Amniotic epithelial cell (primary cell): Measurements from ENCODE around the gene MFSD11.
"Not testable (repeated sequence)": the region's sequence is repeated elsewhere in the genome, so short reads cannot be mapped to it uniquely, and the experiment has no call there.

Source experiments
- DNase-seq: peaks from one replicate; pipeline ENCODE4 v3.0.0-alpha.2; 2010; ENCODE audit warnings: low read depth

The MFSD11 gene

DNA sequence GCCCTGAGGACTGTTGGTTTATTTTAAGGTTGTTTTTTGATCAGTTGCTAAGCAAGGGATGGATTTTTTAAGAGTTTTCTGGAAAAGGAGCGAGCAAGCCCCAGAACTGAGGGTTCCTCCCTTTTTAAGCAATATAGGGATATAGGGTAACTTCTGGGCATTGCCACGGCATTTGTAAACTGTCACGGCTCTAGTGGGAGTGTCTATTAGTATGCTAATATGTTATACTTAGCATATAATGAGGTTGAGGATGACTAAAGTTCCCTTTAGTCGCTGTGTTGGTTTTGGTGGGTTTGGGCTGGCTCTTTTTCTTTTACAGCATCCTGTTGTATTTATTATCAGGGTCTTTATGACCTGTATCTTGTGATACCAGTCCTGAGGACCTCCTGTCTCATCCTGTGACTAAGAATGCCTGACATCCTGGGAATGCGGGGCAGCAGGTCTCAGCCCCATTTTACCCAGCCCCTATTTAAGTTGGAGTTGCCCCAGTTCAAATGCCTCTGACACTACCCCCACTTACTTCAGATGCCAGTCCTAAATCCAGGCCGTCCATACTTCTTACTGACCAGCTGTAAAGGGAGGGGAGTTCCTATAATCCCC, 59.4 kb downstream of the MFSD11 start:
- DNase-seq: no peak

DNA sequence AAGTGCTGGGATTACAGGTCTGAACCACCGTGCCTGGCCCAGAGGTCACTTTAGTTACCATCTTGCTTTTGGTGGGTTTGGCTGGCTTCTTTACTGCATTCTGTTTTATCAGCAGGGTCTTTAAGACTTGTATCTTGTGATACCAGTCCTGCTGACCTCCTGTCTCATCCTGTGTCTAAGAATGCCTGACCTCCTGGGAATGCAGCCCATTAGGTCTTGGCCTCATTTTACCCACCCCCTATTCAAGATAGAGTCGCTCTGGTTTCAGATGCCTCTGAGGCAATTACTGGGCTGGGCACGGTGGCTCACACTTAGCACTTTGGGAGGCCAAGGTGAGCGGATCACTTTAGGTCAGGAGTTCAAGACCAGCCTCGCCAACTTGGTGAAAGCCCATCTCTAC, 63.8 kb downstream of the MFSD11 start:
- DNase-seq: no peak

DNA sequence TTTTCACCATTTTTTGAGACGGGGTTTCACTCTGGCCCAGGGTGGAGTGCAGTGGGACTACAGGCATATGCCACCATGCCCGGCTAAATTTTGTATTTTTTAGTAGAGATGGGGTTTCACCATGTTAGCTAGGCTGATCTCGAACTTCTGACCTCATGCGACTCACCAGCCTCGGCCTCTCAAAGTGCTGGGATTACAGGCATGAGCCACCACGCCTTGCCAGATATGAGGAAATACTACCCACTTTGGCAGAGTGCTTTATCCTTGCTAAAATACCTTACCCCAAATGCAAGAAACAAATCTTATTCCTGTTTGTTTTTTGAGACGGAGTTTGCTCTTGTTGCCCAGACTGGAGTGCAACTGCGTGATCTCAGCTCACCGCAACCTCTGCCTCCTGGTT, 67.4 kb downstream of the MFSD11 start:
- DNase-seq: peak; percentile 20

DNA sequence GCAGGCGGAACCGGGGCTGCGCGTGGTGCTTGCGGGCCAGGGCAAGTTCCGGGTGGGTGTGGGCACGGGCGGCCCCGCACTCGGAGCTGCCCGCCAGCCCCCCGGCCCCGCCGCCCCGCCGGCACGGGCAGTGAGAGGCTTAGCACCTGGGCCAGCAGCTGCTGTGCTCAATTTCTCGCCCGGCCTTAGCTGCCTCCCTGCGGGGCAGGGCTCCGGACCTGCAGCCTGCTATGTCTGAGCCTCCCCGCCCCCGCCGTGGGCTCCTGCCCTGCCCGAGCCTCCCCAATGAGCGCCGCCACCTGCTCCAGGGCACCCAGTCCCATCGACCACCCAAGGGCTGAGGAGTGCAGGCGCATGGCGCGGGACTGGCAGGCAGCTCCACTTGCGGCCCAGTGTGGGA, 68.2 kb downstream of the MFSD11 start:
- not testable (repeated sequence) for DNase-seq

DNA sequence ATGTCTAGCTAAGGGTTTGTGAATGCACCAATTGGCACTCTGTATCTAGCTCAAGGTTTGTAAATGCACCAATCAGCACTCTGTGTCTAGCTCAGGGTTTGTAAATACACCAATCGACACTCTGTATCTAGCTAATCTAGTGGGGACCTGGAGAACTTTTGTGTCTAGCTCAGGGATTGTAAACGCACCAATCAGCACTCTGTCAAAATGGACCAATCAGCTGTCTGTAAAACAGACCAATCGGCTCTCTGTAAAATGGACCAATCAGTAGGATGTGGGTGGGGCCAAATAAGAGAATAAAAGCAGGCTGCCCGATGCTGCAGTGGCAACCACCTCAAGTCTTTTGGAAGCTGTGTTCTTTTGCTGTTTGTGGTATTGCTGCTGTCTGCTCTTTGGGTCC, 68.8 kb downstream of the MFSD11 start:
- not testable (repeated sequence) for DNase-seq

DNA sequence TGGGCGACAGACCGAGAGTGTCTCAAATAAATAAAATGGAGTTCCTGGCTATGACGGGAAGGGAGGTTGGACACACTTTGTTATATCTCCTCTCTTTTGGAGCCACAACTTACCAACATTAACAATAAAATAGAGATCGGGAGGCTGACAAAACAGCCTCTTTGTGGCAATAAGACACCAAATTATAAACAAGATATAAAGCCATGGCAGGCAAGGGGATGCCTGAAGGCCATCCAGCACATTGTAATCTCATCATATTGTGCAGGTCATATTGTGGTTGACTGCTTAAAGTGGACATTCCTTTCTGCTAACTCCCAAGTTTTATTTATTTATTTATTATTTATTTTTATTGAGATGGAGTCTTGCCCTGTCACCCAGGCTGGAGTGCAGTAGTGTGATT, 70.4 kb downstream of the MFSD11 start:
- no peak for DNase-seq

DNA sequence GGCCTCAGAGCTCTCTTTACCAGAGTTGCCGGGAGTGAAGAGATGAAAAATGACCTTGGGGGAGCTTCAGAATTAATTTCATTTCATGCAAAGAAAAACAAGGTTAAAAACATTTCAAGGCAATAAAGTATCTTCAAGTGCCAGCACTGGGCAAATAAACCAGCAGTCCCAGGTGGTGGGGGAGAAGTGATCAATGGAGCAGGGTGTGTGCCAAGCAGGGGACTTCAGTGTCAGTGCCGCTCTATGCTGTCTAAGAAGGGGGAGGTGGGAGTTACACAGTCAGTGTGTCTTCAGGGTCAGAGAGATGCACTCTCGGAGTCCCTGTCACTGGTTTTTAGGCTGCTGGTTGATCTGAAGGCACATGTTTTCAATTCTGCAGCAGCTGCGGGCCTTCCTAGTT, 73.0 kb downstream of the MFSD11 start:
- DNase-seq: no peak

DNA sequence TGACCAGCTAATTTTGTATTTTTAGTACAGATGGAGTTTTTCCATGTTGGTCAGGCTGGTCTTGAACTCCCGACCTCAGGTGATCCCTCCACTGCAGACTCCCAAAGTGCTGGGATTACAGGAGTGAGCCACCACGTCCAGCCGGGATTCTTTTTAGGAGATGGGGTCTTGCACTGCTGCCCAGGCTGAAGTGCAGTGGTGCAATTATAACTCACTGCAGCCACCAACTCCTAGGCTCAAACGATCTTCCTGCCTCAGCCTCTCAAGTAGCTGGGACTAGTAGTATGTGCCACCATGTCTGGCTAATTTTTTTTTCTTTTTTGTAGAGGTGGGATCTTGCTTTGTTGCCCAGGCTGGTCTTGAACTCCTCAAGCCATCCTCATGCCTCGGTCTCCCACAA, 73.9 kb downstream of the MFSD11 start:
- DNase-seq: no peak

DNA sequence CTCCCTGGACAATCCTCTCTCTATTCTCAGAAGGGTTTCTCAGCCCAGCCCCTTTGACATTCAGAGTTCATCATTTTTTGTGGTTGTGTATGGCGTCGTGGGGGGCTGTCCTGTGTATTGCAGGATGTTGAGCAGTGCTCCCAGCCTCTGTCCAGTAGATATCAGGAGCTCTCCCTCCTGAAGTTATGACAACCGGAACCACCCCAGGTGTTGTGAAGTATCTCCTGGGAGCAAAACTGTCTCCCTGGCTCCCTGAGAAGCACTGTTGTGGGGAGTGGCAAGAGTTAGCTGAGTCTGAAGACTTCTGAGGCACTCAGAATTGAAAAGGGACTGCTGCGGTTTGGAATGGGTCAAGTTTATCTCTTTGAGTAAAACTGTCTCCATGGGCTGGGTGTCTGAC, 74.3 kb downstream of the MFSD11 start:
- peak; percentile 58 for DNase-seq

DNA sequence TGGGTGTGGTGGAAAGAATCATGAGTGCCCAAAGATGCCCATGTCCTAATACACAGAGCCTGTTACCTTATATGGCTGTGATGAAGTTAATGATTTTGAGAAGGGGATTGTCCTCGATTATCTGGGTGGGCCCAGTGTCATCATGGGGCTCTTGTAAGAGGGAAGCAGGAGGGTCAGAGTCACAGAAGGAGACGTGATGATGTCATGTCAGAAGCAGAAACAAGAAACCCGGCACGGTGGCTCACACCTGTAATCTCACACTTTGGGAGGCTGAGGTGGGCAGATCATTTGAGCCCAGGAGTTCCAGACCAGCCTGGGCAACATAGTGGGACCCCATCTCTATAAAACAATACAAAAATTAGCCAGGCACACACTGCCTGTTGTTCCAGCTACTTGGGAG, 75.0 kb downstream of the MFSD11 start:
- no peak for DNase-seq

DNA sequence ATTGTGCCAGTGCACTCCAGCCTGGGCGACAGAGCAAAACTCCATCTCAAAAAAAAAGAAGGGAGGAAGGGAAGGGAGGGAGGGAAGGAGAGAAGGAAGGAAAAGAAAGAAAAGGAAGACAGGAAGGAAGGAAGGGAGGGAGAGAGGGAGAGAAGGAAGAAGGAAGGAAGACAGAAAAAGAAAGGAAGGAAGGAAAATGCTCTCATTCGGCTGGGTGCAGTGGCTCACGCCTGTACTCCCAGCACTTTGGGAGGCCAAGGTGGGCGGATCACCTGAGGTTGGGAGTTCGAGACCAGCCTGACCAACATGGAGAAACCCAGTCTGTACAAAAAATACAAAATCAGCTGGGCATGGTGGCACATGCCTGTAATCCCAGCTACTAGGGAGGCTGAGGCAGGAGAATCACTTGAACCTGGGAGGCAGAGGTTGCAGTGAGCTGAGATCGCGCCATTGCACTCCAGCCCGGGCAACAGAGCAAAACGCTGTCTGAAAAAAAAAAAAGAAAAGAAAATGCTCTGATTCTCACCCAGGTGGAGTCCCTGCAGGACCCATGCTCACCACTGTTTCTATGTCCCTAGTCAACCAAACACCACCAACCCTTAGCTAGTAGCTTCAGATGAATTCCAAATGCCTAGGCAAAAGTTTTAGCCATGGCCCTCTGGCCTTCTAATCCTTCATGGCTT, 78.1 kb downstream of the MFSD11 start:
- DNase-seq: not testable (repeated sequence)

DNA sequence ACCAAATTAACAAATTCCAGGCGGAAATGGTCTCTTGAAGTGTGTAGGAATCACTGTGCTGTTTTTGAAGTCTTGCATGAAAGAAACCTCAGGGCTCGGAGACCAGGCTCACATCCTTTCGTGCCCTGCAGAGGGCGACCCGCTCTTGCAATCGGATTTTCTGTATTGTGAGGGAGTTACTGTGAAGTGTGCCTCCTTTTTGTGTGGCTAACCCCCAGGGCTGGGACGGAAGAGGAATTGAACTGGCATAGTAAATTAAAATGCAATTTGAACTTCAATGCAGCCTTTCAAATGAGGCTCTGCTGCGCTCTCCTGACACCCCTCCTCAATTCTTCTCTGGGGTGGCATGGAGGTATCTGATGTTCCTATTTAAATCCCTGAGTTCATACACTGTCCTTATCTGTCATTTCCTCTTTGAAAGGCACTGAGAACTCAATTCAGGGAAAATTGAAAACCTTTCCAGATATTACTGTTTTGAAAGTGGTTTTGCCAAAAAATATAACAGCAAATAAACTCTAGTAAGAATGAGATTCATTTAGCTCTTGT, 78.7 kb downstream of the MFSD11 start:
- peak; percentile 43 for DNase-seq

DNA sequence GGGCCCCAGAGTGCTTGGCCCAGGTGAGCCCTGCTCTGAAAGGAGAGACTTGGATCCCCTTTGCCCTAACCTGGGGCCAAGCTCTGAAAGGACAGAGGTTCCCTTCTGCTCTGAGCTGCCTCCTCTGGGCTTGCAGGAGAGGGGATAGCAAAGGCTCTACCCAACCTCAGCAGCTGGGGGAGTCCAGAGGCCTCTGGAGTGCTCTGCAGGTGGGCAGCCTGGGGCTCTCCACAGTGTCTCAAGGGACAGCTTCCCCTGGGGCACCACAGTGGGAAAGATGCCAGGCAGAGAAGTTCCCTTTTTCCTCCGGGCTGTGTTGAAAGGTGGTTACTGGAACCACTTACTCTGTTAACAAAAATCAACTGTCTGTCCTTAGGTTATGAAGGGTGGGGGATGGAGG, 82.1 kb downstream of the MFSD11 start:
- no peak for DNase-seq

DNA sequence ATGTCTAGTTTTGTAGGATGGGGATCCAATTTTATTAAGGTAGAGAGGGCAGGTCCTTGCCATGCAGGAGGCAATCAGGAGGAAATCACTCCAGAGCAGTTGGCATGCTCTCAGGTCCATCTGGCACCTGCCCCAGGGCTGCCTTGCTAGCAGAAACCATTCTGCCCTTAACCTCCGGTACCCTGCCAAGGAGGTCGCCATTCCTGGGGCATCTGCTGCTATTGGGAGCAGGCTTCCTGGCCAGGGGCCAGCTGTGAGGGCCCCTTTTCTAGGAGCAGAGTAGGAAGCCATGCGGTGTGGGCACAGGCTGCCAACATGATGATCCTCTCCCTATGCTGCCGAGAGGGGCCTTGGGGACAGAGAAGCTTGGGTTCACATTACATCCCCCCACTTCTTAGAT, 82.6 kb downstream of the MFSD11 start:
- DNase-seq: no peak

DNA sequence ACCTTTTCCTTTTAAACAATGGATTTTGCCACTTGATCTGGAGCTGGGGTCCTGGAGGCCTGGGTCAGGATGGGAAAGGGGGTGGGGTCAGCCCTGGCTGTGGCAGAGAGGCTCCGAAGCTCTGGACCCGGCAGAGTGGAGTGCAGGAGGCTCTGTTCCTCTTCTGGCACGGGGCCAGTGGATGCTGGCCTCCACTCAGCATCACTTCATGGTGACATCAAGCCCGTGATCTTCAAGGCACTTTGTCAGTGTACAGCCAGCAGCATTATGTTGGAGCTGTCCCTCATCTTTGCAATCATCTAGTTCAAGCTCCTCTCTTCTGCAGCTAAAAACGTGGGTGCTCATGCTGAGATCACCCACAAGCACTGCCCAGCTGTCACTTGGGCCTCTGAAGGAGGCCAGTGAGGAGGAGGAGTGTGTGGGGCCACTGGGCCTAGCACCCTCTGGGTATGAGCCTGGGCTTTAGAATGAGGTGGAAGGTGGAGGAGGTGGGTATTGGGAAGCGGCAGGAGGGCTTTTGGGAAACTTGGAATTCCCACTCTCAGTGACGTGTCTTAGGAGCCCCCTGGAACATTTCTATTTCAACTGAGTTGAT, 84.4 kb downstream of the MFSD11 start:
- DNase-seq: no peak

DNA sequence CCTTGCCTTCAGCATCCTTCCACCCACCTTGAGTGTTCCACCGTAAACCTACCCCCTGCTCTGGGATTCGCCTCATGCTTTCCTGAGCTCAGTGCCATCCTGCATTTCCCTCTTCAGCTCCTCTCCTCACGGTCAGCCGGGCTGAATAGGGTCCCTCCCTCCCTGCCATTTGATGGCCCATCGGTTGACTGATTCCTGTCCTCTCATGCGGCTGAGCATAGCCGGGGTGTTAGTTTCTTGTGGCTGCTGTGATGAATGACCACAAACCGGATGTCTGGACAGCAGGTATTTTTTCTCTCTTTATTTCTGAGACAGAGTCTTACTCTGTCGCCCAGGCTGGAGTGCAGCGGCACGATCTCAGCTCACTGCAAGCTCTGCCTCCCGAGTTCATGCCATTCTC, 86.2 kb downstream of the MFSD11 start:
- no peak for DNase-seq

DNA sequence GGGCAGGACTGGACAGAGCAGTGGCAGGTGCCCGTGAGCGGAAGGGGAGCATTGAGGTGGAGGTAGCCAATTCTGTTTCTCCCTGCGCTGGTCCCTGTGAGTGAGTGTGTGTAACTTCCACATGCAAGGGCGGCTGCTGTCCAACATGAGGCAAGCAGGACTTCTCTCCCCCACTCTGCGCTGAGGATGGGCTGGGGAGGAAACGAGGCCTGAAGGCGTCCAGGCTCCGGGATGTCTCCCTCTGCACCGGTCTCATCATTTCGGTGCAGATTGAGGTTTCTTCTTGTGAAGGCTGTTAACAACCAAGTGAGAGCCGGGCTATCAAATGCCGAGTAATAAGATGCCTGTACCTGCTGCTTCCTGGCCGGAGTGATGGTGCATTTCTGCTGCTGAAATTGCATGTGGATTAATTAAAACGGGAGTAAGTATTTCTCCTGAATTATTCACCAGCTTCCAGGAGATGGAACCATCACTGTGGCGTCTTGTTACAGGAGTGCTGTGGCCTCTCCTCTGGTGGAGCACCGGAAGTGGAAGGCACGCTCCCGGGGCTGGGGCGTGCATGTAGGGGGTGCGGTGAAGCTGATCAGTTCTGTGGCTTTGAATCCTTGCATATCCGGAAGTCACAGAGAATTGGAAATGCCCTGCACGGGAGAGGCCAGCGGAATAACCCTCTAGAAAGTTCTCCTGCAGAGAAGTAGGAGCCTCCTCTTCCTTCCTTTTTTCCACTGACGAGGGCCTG, 88.6 kb downstream of the MFSD11 start:
- DNase-seq: peak; percentile 14

DNA sequence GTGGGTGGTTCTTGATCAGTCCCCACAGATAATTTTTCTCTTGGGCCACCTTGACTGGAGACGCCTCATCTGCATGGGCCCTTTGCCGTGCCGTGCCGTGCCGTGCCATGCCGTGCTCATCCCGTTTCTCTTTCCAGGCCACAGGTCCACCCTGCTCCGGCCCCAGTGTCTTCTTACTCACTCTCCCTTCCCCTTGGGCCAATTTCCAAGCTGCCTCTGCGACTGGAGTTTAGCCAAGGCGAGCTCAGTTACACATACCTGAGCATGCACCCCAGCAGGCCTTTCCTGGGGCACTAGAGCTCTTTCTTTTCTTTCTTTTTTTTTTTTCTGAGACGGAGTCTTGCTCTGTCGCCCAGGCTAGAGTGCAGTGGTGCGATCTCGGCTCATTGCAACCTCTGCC, 89.8 kb downstream of the MFSD11 start:
- DNase-seq: no peak
